Mesodermal cell (in vitro differentiated cells): ENCODE results near the gene C10orf90.

Source experiments
- H3K27ac ChIP-seq: 2 replicates; pipeline ENCODE4 v1.7.0; 2013; ENCODE audit warnings: mild to moderate bottlenecking, low read depth, low read length, moderate library complexity; ENCODE audit not compliant: severe bottlenecking
- H3K36me3 ChIP-seq: 2 replicates; pipeline ENCODE4 v1.7.1; 2013; ENCODE audit warnings: mild to moderate bottlenecking, low read length, moderate library complexity; ENCODE audit not compliant: control insufficient read depth, insufficient read depth
- H3K4me1 ChIP-seq: one replicate; pipeline ENCODE4 v1.7.1; 2013; ENCODE audit warnings: mild to moderate bottlenecking, low read length; ENCODE audit not compliant: insufficient read depth, control insufficient read depth, poor library complexity, severe bottlenecking
- H3K4me3 ChIP-seq: 2 replicates; pipeline ENCODE4 v1.7.0; 2013; ENCODE audit warnings: low read length, control low read depth, mild to moderate bottlenecking; ENCODE audit not compliant: insufficient read depth, poor library complexity, severe bottlenecking; ENCODE audit errors: extremely low read depth
- H3K9me3 ChIP-seq: 2 replicates; pipeline ENCODE4 v1.7.1; 2013; ENCODE audit warnings: mild to moderate bottlenecking, low read length, moderate library complexity; ENCODE audit not compliant: control insufficient read depth
- WGBS, 2 experiments: methylation state at CpG; one replicate each; pipeline ENCODE4 v1.1.5; 2013; ENCODE audit warnings: missing lambda C conversion rate in 2 of 2; ENCODE audit not compliant: insufficient coverage in 2 of 2; 5-methylcytosine and 5-hydroxymethylcytosine counted together

Gene C10orf90

GRCh38 chr10:126468467-126468866 is 202.0 kb downstream of the C10orf90 start:
- H3K27ac ChIP-seq = no peak overlapping the region
- 90 to 96% methylated on average over 2 to 4 of the region's 4 CpGs for WGBS, 2 experiments
- no peaks in the 10 kb centered on the region for H3K36me3 ChIP-seq
- no peak overlapping the region for H3K4me3 ChIP-seq
- H3K9me3 ChIP-seq = no peaks in the 10 kb centered on the region
- no peaks in the 10 kb centered on the region for H3K4me1 ChIP-seq

GRCh38 chr10:126465771-126466170 is 204.7 kb downstream of the C10orf90 start:
- Histone ChIP-seq H3K4me3 (no peak overlapping the region), H3K9me3 (no peaks in the 10 kb centered on the region), H3K27ac (no peak overlapping the region), H3K36me3 (no peaks in the 10 kb centered on the region), H3K4me1 (no peaks in the 10 kb centered on the region)
- WGBS, 2 experiments = no CpG with 5 or more reads among the region's 1 CpG

GRCh38 chr10:126463286-126463685 is 207.2 kb downstream of the C10orf90 start:
- no peak overlapping the region for H3K27ac ChIP-seq
- H3K9me3 ChIP-seq = no peaks in the 10 kb centered on the region
- no peak overlapping the region for H3K4me3 ChIP-seq
- no peaks in the 10 kb centered on the region for H3K36me3 ChIP-seq
- no peaks in the 10 kb centered on the region for H3K4me1 ChIP-seq
- 89 to 92% methylated on average over 11 of the region's 11 CpGs for WGBS, 2 experiments

- no peak overlapping the region for H3K4me3 ChIP-seq
- no peaks in the 10 kb centered on the region for H3K4me1 ChIP-seq
- no peak overlapping the region for H3K27ac ChIP-seq
- H3K36me3 ChIP-seq = no peaks in the 10 kb centered on the region
- no peaks in the 10 kb centered on the region for H3K9me3 ChIP-seq
- WGBS, 2 experiments = 93 to 95% methylated on average over 7 to 10 of the region's 14 CpGs
Measured at GRCh38 chr10:126461289-126461940, 209.1 kb downstream of the C10orf90 start.

GRCh38 chr10:126459878-126460481 is 210.5 kb downstream of the C10orf90 start:
- Histone ChIP-seq H3K27ac (no peak overlapping the region), H3K36me3 (no peaks in the 10 kb centered on the region), H3K4me3 (no peak overlapping the region), H3K9me3 (no peaks in the 10 kb centered on the region), H3K4me1 (no peaks in the 10 kb centered on the region)
- WGBS, 2 experiments = 77 to 87% methylated on average over 5 of the region's 6 CpGs

- Histone ChIP-seq H3K4me1 (no peaks in the 10 kb centered on the region), H3K27ac (no peak overlapping the region), H3K9me3 (no peaks in the 10 kb centered on the region), H3K36me3 (no peaks in the 10 kb centered on the region), H3K4me3 (no peak overlapping the region)
- WGBS, 2 experiments = 95 to 97% methylated on average over 17 to 18 of the region's 20 CpGs
Measured at GRCh38 chr10:126459032-126459831, 211.3 kb downstream of the C10orf90 start.

- no peak overlapping the region for H3K4me3 ChIP-seq
- H3K27ac ChIP-seq = no peak overlapping the region
- 83 to 100% methylated on average over 1 of the region's 1 CpG for WGBS, 2 experiments
- H3K4me1 ChIP-seq = no peaks in the 10 kb centered on the region
- H3K36me3 ChIP-seq = no peaks in the 10 kb centered on the region
- no peaks in the 10 kb centered on the region for H3K9me3 ChIP-seq
Measured at GRCh38 chr10:126458466-126458865, 212.0 kb downstream of the C10orf90 start.

- WGBS, 2 experiments = 89 to 94% methylated on average over 5 of the region's 5 CpGs
Measured at GRCh38 chr10:126456632-126457031, 213.9 kb downstream of the C10orf90 start.

GRCh38 chr10:126455766-126456405 is 214.6 kb downstream of the C10orf90 start:
- H3K4me1 ChIP-seq = no peaks in the 10 kb centered on the region
- H3K4me3 ChIP-seq = no peak overlapping the region
- 85 to 93% methylated on average over 6 of the region's 11 CpGs for WGBS, 2 experiments
- H3K27ac ChIP-seq = no peak overlapping the region
- H3K9me3 ChIP-seq = no peaks in the 10 kb centered on the region
- H3K36me3 ChIP-seq = no peaks in the 10 kb centered on the region

More at GRCh38 chr10:126456632-126457031, 213.9 kb downstream of the C10orf90 start:
- Histone ChIP-seq H3K27ac (no peak overlapping the region), H3K4me1 (no peaks in the 10 kb centered on the region), H3K4me3 (no peak overlapping the region), H3K9me3 (no peaks in the 10 kb centered on the region), H3K36me3 (no peaks in the 10 kb centered on the region)

- no peaks in the 10 kb centered on the region for H3K9me3 ChIP-seq
- WGBS, 2 experiments = 90 to 96% methylated on average over 6 to 8 of the region's 8 CpGs
- no peak overlapping the region for H3K27ac ChIP-seq
- no peaks in the 10 kb centered on the region for H3K4me1 ChIP-seq
- H3K4me3 ChIP-seq = no peak overlapping the region
- H3K36me3 ChIP-seq = no peaks in the 10 kb centered on the region
Measured at GRCh38 chr10:126455036-126455765, 215.3 kb downstream of the C10orf90 start.
